Thyroid gland (tissue), 4 donors: Measurements from ENCODE around the gene FIBIN.

Experiments used
- POLR2A ChIP-seq, 2 donors: fragments of 450-650 bp; IDR thresholded peaks; one replicate each; pipeline ENCODE4 v1.6.1; 2017; ENCODE audit warnings: antibody characterized with exemption in 2 of 2, mild to moderate bottlenecking in 2 of 2, moderate library complexity in 1 of 2
- TF ChIP-seq, protein P1 (sequence below), 6 experiments: fragments of 200-600 bp in 3 of 6; fragments of 450-650 bp in 3 of 6; sonication (generic) in 3 of 6; IDR thresholded peaks; one replicate each; pipeline ENCODE4 v1.5.1; 2016 to 2019; ENCODE audit warnings: antibody characterized with exemption in 6 of 6, mild to moderate bottlenecking in 2 of 6, inconsistent platforms in 1 of 6, moderate library complexity in 1 of 6

DNA sequence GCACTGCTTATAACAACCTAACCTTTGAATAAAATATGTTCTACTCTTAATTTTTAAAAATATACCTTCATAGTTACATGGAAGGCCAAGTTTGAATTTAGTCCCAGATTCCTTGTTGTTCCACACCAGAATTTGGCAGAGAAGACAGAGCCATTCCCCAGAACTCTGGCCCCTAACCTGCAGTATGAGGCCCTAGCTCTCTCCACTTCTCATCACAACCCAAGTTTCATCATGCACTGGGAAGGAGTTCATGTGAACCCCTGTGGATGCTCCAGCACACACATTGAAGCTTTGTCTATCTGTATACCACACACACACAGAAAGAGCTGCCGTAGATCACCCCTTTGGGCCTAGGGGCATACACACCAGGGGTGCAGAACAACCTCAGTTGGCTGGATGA, 36.1 kb downstream of the FIBIN start:
- TF ChIP-seq, protein P1, sequence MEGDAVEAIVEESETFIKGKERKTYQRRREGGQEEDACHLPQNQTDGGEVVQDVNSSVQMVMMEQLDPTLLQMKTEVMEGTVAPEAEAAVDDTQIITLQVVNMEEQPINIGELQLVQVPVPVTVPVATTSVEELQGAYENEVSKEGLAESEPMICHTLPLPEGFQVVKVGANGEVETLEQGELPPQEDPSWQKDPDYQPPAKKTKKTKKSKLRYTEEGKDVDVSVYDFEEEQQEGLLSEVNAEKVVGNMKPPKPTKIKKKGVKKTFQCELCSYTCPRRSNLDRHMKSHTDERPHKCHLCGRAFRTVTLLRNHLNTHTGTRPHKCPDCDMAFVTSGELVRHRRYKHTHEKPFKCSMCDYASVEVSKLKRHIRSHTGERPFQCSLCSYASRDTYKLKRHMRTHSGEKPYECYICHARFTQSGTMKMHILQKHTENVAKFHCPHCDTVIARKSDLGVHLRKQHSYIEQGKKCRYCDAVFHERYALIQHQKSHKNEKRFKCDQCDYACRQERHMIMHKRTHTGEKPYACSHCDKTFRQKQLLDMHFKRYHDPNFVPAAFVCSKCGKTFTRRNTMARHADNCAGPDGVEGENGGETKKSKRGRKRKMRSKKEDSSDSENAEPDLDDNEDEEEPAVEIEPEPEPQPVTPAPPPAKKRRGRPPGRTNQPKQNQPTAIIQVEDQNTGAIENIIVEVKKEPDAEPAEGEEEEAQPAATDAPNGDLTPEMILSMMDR (IDR thresholded peaks at IDR 0.05) = no peak
- no peak for TF ChIP-seq POLR2A (IDR thresholded peaks at IDR 0.05)
